ENCODE data around the gene OTUB1. TPM values are rescaled to one million over a fixed set of nuclear protein-coding genes. Genes with fewer than 3 reads are reported as not detected.

Gene OTUB1
- polyA plus RNA-seq, 1 donor (not counting 4 experiments of a cell fraction or from before 2014, with no cell fraction given) = 106 TPM

- no peaks in the 10 kb centered on the region for H3K27me3 ChIP-seq (ENCODE audit: control insufficient read depth, extremely low read depth, insufficient read depth, low read length)
- peaks cover 36% of the 10 kb centered on the region for H3K79me2 ChIP-seq (ENCODE audit: control insufficient read depth, insufficient read depth, low read length)
- H3K4me2 ChIP-seq (ENCODE audit: control insufficient read depth, extremely low read depth, insufficient read depth, low read depth, low read length) = no peak overlapping the region
- no peaks in the 10 kb centered on the region for H3K4me1 ChIP-seq (ENCODE audit: control insufficient read depth, extremely low read depth, insufficient read depth, low read length)
- H3K27ac ChIP-seq (ENCODE audit: control insufficient read depth, insufficient read depth, low read length) = no peak overlapping the region
- H3K36me3 ChIP-seq (ENCODE audit: control insufficient read depth in 2 of 2, extremely low read depth in 1 of 2, insufficient read depth in 2 of 2, low read length in 2 of 2) = peaks cover 28 to 42% of the 10 kb centered on the region in 2 experiments
- H3K9me1 ChIP-seq (ENCODE audit: control insufficient read depth, extremely low read depth, insufficient read depth, low read length) = peaks cover 4% of the 10 kb centered on the region
- no peak for TF ChIP-seq EZH2 (IDR thresholded peaks at IDR 0.05; ENCODE audit: low read length)
- TF ChIP-seq CTCF (optimal IDR thresholded peaks at IDR 0.05 in 1 of 3, IDR thresholded peaks at IDR 0.05 in 1 of 3, conservative IDR thresholded peaks at IDR 0.05 in 1 of 3; ENCODE audit: extremely low read depth in 1 of 3, insufficient read depth in 2 of 3, low read length in 3 of 3) = no peak
- H3K4me3 ChIP-seq (ENCODE audit: control insufficient read depth in 2 of 3, extremely low read depth in 1 of 3, insufficient read depth in 2 of 3, low read depth in 1 of 3, low read length in 3 of 3) = no peak overlapping the region
- no peak for FAIRE-seq
- H3K9ac ChIP-seq (ENCODE audit: control insufficient read depth, extremely low read depth, insufficient read depth, low read length) = no peak overlapping the region
- peaks cover 7% of the 10 kb centered on the region for H4K20me1 ChIP-seq (ENCODE audit: control insufficient read depth, extremely low read depth, insufficient read depth, low read length)
- H3K9me3 ChIP-seq (ENCODE audit: control insufficient read depth, low read depth, low read length) = no peaks in the 10 kb centered on the region
- H2AFZ ChIP-seq (ENCODE audit: control insufficient read depth, low read length) = no peak overlapping the region
- no peak for DNase-seq (ENCODE audit: low read depth, low spot score)
- dilution Hi-C loops (cut with MboI; ENCODE audit: extremely low pct_ligation_motif_present, low sequenced_read_pairs) = no loop called here
These were observed 6.9 kb downstream of the OTUB1 start for GRCh38 chr11:63993100-63993499.

- TF ChIP-seq CTCF (optimal IDR thresholded peaks at IDR 0.05 in 1 of 3, IDR thresholded peaks at IDR 0.05 in 1 of 3, conservative IDR thresholded peaks at IDR 0.05 in 1 of 3; ENCODE audit: extremely low read depth in 1 of 3, insufficient read depth in 2 of 3, low read length in 3 of 3) (no peak), EZH2 (IDR thresholded peaks at IDR 0.05; ENCODE audit: low read length) (no peak)
- dilution Hi-C loops (cut with MboI; ENCODE audit: extremely low pct_ligation_motif_present, low sequenced_read_pairs) = no loop called here
- H4K20me1 ChIP-seq (ENCODE audit: control insufficient read depth, extremely low read depth, insufficient read depth, low read length) = peaks cover 7% of the 10 kb centered on the region
- DNase-seq (ENCODE audit: low read depth, low spot score) (no peak), FAIRE-seq (no peak)
- peaks cover 30% of the 10 kb centered on the region for H3K79me2 ChIP-seq (ENCODE audit: control insufficient read depth, insufficient read depth, low read length)
- H3K36me3 ChIP-seq (ENCODE audit: control insufficient read depth in 2 of 2, extremely low read depth in 1 of 2, insufficient read depth in 2 of 2, low read length in 2 of 2) = peaks cover 25 to 39% of the 10 kb centered on the region in 2 experiments
- no peaks in the 10 kb centered on the region for H3K9me3 ChIP-seq (ENCODE audit: control insufficient read depth, low read depth, low read length)
- H3K9me1 ChIP-seq (ENCODE audit: control insufficient read depth, extremely low read depth, insufficient read depth, low read length) = peaks cover 4% of the 10 kb centered on the region
- no peak overlapping the region for H3K4me3 ChIP-seq (ENCODE audit: control insufficient read depth in 2 of 3, extremely low read depth in 1 of 3, insufficient read depth in 2 of 3, low read depth in 1 of 3, low read length in 3 of 3)
- no peak overlapping the region for H3K9ac ChIP-seq (ENCODE audit: control insufficient read depth, extremely low read depth, insufficient read depth, low read length)
- H2AFZ ChIP-seq (ENCODE audit: control insufficient read depth, low read length) = no peak overlapping the region
- no peak overlapping the region for H3K27ac ChIP-seq (ENCODE audit: control insufficient read depth, insufficient read depth, low read length)
- H3K4me1 ChIP-seq (ENCODE audit: control insufficient read depth, extremely low read depth, insufficient read depth, low read length) = peaks cover 2% of the 10 kb centered on the region
- H3K4me2 ChIP-seq (ENCODE audit: control insufficient read depth, extremely low read depth, insufficient read depth, low read depth, low read length) = no peak overlapping the region
- no peaks in the 10 kb centered on the region for H3K27me3 ChIP-seq (ENCODE audit: control insufficient read depth, extremely low read depth, insufficient read depth, low read length)
These were observed 7.8 kb downstream of the OTUB1 start for GRCh38 chr11:63993993-63994392.
